NCI-H187 treated with DMSO at 0.1 percent for 48 hours (cell line): ENCODE results near the gene TMEM108.

Experiments
- DNase-seq: peaks from one replicate; lab custom pipeline; 2025; lab: John Stamatoyannopoulos, UW

Gene TMEM108

GRCh38 chr3:133361011-133361410 is 322.8 kb downstream of the TMEM108 start:
- no peak for DNase-seq

- DNase-seq = no peak
These were observed 323.2 kb downstream of the TMEM108 start for GRCh38 chr3:133361435-133361834.

- no peak for DNase-seq
These were observed 324.3 kb downstream of the TMEM108 start for GRCh38 chr3:133362539-133362938.

GRCh38 chr3:133364704-133365103 is 326.5 kb downstream of the TMEM108 start:
- DNase-seq = no peak

- DNase-seq = no peak
These were observed 328.7 kb downstream of the TMEM108 start for GRCh38 chr3:133366921-133367320.

- no peak for DNase-seq
These were observed 329.2 kb downstream of the TMEM108 start for GRCh38 chr3:133367403-133367802.

GRCh38 chr3:133367956-133368355 is 329.8 kb downstream of the TMEM108 start:
- no peak for DNase-seq

- no peak for DNase-seq
These were observed 330.3 kb downstream of the TMEM108 start for GRCh38 chr3:133368371-133369067.

GRCh38 chr3:133369068-133369440 is 330.9 kb downstream of the TMEM108 start:
- DNase-seq = no peak

GRCh38 chr3:133371181-133371580 is 333.0 kb downstream of the TMEM108 start:
- no peak for DNase-seq

- no peak for DNase-seq
These were observed 333.5 kb downstream of the TMEM108 start for GRCh38 chr3:133371676-133372075.

- DNase-seq = peak; percentile 47
These were observed 336.7 kb downstream of the TMEM108 start for GRCh38 chr3:133374708-133375402.

GRCh38 chr3:133375403-133375745 is 337.2 kb downstream of the TMEM108 start:
- DNase-seq = no peak

- no peak for DNase-seq
These were observed 338.6 kb downstream of the TMEM108 start for GRCh38 chr3:133376810-133377209.

GRCh38 chr3:133377396-133377795 is 339.2 kb downstream of the TMEM108 start:
- no peak for DNase-seq

GRCh38 chr3:133379926-133380325 is 341.7 kb downstream of the TMEM108 start:
- no peak for DNase-seq

GRCh38 chr3:133380481-133381225 is 342.5 kb downstream of the TMEM108 start:
- DNase-seq = no peak

- no peak for DNase-seq
These were observed 343.3 kb downstream of the TMEM108 start for GRCh38 chr3:133381346-133382109.

- no peak for DNase-seq
These were observed 345.0 kb downstream of the TMEM108 start for GRCh38 chr3:133383175-133383574.

- no peak for DNase-seq
These were observed 345.6 kb downstream of the TMEM108 start for GRCh38 chr3:133383741-133384140.

GRCh38 chr3:133384331-133385027 is 346.3 kb downstream of the TMEM108 start:
- DNase-seq = peak; percentile 6

GRCh38 chr3:133386876-133387275 is 348.7 kb downstream of the TMEM108 start:
- no peak for DNase-seq
